Suprapubic skin (tissue), 4 donors: Measurements from ENCODE around the gene CNGA1.
"Not testable (repeated sequence)": the region's sequence is repeated elsewhere in the genome, so short reads cannot be mapped to it uniquely, and the experiment has no call there.

Experiments
- CTCF ChIP-seq, 2 donors: fragments of 200-600 bp in 1 of 2; fragments of 450-650 bp in 1 of 2; sonication (generic) in 1 of 2; IDR thresholded peaks; one replicate each; pipeline ENCODE4 v1.5.1; 2016 to 2019; ENCODE audit warnings: antibody characterized with exemption in 2 of 2, mild to moderate bottlenecking in 1 of 2, moderate library complexity in 1 of 2
- POLR2A ChIP-seq, 2 donors: fragments of 450-650 bp; IDR thresholded peaks; one replicate each; pipeline ENCODE4 v1.6.1; 2017; ENCODE audit warnings: antibody characterized with exemption in 2 of 2, mild to moderate bottlenecking in 2 of 2, moderate library complexity in 2 of 2
- POLR2AphosphoS5 ChIP-seq, 3 donors: sonication (generic); formaldehyde crosslinking; IDR thresholded peaks; one replicate each; pipeline ENCODE4 v1.6.1; 2017; ENCODE audit warnings: antibody characterized with exemption in 3 of 3

- TF ChIP-seq CTCF, POLR2A, POLR2AphosphoS5 (IDR thresholded peaks at IDR 0.05): not testable (repeated sequence)
Measured at GRCh38 chr4:47922436-47923260, 93.8 kb downstream of the CNGA1 start.
